ACC112 (cell line): ENCODE results near the gene NTRK1.
A peak's percentile ranks its signal among the peaks of the same experiment; 100 is the strongest.

Experiments used
- H2AFZ ChIP-seq: fragments of 200-600 bp; sonication (generic); one replicate; pipeline ENCODE4 v1.6.0; 2017; ENCODE audit warnings: antibody characterized with exemption, low read length; ENCODE audit not compliant: unreplicated experiment
- H3K27ac ChIP-seq: fragments of 200-600 bp; sonication (generic); 2 replicates; pipeline ENCODE4 v1.5.1; 2014; ENCODE audit warnings: low read depth, mild to moderate bottlenecking, antibody characterized with exemption, low read length, moderate library complexity
- H3K27me3 ChIP-seq: fragments of 200-600 bp; sonication (generic); 2 replicates; pipeline ENCODE4 v1.6.1; 2014; ENCODE audit warnings: mild to moderate bottlenecking, antibody characterized with exemption, low read length, moderate library complexity, mixed read lengths; ENCODE audit not compliant: insufficient read depth
- H3K36me3 ChIP-seq: fragments of 200-600 bp; sonication (generic); 2 replicates; pipeline ENCODE4 v1.6.1; 2016; ENCODE audit warnings: mild to moderate bottlenecking, antibody characterized with exemption, low read length, moderate library complexity, mixed read lengths; ENCODE audit not compliant: insufficient read depth
- H3K4me1 ChIP-seq: fragments of 200-600 bp; sonication (generic); one replicate; pipeline ENCODE4 v1.6.1; 2016; ENCODE audit warnings: low read length, mixed read lengths; ENCODE audit not compliant: insufficient read depth, unreplicated experiment, control insufficient read depth
- H3K4me3 ChIP-seq: fragments of 200-600 bp; sonication (generic); 2 replicates; pipeline ENCODE4 v1.5.1; 2014; ENCODE audit warnings: mild to moderate bottlenecking, low read depth, low read length
- H3K79me2 ChIP-seq: fragments of 200-600 bp; sonication (generic); one replicate; pipeline ENCODE4 v1.6.0; 2016; ENCODE audit warnings: low read length; ENCODE audit not compliant: control insufficient read depth, unreplicated experiment, insufficient read depth

NTRK1 gene

DNA sequence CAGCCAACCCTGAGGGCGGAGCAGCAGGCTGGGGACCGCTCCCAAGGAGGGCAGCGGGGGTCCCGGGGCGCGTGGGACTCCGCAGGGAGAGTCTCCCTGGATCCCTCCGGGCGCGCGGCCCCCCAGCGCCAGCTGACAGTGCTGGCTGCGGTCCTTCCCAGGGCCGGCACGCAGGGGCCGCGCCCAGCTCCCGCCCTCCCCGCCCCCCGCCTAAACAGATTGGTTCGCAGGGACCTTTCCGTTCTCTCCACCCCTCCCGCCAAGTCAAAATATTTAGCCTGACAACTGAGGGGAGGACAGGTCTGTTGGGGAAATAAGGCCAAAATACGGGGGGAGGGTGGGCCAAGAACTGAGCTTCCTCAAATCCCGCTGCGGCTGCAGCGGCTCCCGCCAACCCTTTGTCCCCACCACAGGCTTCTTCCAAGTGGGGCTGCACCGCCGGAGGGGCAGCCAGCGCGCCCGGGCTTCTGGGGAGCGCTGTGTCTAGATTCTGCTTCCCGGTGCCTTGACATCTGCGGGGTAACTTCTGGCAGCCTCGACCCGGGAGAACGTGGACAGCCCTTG, 1.6 kb upstream of the NTRK1 start, which contains the start of gene INSRR:
Gene INSRR (minus strand): TSS at position 159 of the 564 bp plus-strand sequence. CDS start 496 bp downstream, outside the sequence.
- H3K36me3 ChIP-seq: no peaks in the 10 kb centered on the region
- no peaks in the 10 kb centered on the region for H3K79me2 ChIP-seq
- peak within 1 kb of the TSS; percentile 79 for H3K4me3 ChIP-seq
- no peak within 1 kb of the TSS for H3K27ac ChIP-seq
- peak within 1 kb of the TSS; percentile 3 for H2AFZ ChIP-seq
- peaks cover 3% of the 10 kb centered on the region for H3K4me1 ChIP-seq
- H3K27me3 ChIP-seq: peaks cover 39% of the 10 kb centered on the region

DNA sequence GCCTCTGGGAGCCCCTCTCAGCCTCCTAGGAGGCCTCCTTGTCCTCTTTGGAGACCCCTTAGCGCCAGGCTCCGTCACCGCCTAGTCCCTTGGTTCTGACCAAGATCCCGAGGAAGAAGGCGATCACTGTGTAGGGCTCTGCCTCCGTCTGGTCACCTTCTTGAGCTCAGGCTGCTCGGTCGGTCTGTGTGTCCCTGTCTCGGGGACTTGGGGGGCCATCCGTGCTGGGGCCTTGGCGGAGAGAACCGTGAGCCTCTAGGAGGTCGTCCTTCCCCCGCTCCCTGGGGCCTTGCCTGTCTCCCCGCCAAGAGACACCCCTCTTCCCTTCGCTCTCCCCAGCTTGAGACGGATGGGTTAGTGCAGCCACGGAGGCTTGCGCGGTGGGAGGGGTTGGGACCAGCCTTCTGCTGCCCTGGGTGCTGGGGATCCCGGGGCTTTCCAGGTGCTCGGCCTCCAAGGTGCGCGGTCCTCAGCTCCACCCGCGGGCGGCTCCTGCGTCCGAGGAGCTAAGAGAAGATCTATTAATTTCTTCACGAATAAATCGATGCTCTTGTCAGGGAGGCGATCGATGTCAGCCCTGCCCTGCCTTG, 1.0 kb upstream of the NTRK1 start:
- H3K27ac ChIP-seq: no peak overlapping the region
- H2AFZ ChIP-seq: peak overlapping the region; percentile 3
- H3K4me1 ChIP-seq: peaks cover 3% of the 10 kb centered on the region
- no peaks in the 10 kb centered on the region for H3K79me2 ChIP-seq
- H3K36me3 ChIP-seq: no peaks in the 10 kb centered on the region
- peak overlapping the region; percentile 79 for H3K4me3 ChIP-seq
- peaks cover 39% of the 10 kb centered on the region for H3K27me3 ChIP-seq

DNA sequence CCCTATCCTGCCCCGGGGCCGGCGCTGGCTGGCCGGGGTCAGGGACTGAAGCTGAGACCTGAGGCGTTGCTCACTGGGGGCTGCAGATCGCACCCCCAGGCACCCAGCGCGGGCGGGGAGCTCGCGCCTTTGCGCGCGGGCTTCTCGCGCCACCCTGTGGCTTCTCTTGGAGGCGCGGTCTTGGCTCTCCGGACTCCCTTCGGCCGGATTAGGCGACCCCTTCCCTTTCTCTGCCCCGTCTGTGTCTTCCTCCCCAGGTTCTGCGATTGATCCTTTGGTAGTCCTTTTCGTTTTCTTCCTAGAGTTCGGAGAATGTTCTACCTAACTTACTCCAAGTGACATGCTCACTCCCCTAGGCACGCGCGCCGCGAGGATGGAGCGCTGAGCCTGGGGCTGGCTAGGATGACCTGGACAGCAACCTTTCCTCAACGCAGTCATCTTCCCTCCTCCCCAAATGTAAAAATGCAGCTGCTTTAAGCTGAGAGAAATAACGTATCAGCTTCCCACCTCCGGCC, 495 bp upstream of the NTRK1 start:
- Histone ChIP-seq H3K4me1 (peaks cover 3% of the 10 kb centered on the region), H3K79me2 (no peaks in the 10 kb centered on the region), H3K27ac (no peak overlapping the region), H3K36me3 (no peaks in the 10 kb centered on the region), H2AFZ (peak overlapping the region; percentile 73), H3K27me3 (peaks cover 39% of the 10 kb centered on the region), H3K4me3 (peak overlapping the region; percentile 79)

DNA sequence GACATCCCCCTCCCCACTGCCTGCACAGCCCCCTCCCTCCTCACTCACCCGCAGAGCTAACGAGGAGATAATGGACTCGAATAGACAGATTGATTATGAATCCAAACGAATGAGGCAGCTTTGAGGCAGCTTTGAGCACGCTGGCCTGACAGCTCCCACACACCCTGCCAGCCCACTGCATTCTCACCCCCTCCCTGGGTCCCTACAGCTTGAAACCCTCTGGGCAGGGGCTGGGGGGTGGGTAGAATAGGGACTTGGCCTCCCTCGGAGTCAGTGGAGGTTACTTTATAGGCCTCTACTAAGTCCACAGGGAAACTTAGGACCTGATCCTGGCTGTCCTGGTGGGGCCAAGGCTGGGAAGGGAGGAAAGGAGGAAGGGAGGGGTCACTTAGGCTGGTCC, 1.9 kb downstream of the NTRK1 start:
- no peaks in the 10 kb centered on the region for H3K79me2 ChIP-seq
- H3K27ac ChIP-seq: no peak overlapping the region
- no peak overlapping the region for H3K4me3 ChIP-seq
- H3K27me3 ChIP-seq: peaks cover 35% of the 10 kb centered on the region
- H3K36me3 ChIP-seq: no peaks in the 10 kb centered on the region
- peaks cover 3% of the 10 kb centered on the region for H3K4me1 ChIP-seq
- no peak overlapping the region for H2AFZ ChIP-seq

DNA sequence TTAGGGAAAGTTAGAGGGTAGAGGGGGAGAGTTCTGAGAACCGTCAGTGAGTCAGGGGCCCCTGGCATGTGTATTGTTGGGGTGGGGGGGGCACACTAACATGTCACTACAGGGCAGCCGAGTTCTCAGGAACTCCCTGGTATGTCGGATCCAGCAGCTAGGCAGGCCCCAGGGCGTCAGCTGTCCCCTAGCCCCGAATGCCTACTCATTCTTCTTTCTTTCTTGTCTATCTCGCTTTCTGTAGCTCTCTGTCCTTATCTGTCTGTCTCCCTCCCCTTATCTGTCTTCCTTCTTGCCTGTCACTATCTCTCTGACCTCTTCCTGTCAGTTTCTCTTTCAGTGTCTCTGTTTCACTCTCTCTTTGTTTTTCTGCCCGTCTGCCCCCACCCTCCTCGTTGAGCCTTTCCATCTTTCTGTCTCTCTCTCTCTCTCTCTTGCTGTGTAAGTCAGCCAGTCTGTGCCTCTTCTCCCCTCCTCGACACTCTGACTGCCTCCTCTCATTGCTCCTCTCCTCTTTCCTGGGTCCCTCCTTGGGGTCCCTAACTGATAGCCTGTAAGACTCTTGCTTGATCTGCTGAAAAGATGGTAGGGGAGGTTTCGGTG, 2.4 kb downstream of the NTRK1 start:
- no peaks in the 10 kb centered on the region for H3K36me3 ChIP-seq
- no peaks in the 10 kb centered on the region for H3K79me2 ChIP-seq
- H2AFZ ChIP-seq: no peak overlapping the region
- H3K4me1 ChIP-seq: peaks cover 3% of the 10 kb centered on the region
- peaks cover 30% of the 10 kb centered on the region for H3K27me3 ChIP-seq
- no peak overlapping the region for H3K4me3 ChIP-seq
- H3K27ac ChIP-seq: no peak overlapping the region

DNA sequence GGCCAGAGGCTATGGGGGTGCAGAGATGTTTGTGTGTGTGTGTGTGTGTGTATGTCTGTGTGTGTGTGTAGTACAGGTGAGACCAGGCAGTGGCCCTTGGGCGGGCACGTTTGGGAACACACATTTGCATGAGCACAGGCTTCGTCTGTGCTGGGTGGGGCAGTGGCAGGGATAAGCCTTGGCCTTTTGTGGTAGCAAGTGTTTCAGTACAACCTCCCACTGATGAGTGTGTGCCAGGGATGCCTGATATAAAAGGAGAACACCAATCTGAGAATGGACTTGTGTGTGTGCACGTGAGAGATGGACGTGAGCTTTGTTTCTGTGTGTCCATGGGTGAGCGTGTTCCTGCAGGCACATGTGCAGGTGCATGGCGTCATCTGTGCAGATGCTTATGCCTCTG, 3.0 kb downstream of the NTRK1 start:
- Histone ChIP-seq H3K27ac (no peak overlapping the region), H3K79me2 (no peaks in the 10 kb centered on the region), H3K4me3 (no peak overlapping the region), H3K36me3 (no peaks in the 10 kb centered on the region), H3K4me1 (peaks cover 3% of the 10 kb centered on the region), H2AFZ (no peak overlapping the region), H3K27me3 (peaks cover 24% of the 10 kb centered on the region)

DNA sequence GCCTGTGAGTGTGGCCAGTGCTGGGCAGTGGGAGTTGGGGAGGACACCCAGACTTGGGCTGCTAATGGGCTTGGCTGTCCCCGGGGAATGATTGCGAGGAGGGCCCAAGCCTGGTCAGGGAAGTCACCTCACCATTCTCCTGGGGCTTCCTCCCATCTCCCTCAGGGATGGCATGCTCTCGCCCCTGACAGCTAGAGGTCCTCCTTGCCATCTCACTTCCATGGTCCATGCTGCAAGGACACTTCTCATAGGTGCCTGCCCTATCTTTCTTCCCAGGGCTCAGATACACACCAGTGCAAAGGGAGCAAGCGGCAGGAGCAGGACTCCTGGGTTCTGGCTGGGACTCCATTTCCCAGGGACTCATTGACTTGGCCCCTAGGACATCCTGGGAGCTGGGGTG, 4.1 kb downstream of the NTRK1 start:
- peaks cover 4% of the 10 kb centered on the region for H3K4me1 ChIP-seq
- H3K27me3 ChIP-seq: peaks cover 16% of the 10 kb centered on the region; the same call in 1 of the 2 replicates
- H3K79me2 ChIP-seq: no peaks in the 10 kb centered on the region
- H2AFZ ChIP-seq: no peak overlapping the region
- no peaks in the 10 kb centered on the region for H3K36me3 ChIP-seq
- no peak overlapping the region for H3K27ac ChIP-seq
- no peak overlapping the region for H3K4me3 ChIP-seq

DNA sequence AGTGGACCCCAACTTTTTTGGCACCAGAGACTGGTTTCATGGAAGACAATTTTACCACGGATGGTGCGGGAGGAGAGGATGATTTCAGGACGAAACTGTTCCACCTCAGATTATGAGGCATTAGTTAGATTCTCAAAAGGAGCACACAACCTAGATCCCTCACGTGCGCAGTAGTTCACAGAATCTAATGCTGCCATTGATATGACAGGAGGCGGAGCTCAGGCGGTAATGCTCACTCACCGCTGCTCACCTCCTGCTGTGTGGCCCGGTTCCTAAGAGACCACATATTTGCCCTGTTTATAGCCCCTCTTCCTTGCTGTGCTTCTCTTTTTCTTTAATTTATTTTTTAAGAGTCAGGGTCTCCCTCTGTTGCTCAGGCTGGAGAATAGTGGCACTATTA, 4.6 kb downstream of the NTRK1 start:
- no peaks in the 10 kb centered on the region for H3K36me3 ChIP-seq
- H3K27me3 ChIP-seq: peaks cover 15% of the 10 kb centered on the region; the same call in 1 of the 2 replicates
- no peaks in the 10 kb centered on the region for H3K79me2 ChIP-seq
- peaks cover 8% of the 10 kb centered on the region for H3K4me1 ChIP-seq
- no peak overlapping the region for H3K4me3 ChIP-seq
- H2AFZ ChIP-seq: no peak overlapping the region
- no peak overlapping the region for H3K27ac ChIP-seq

DNA sequence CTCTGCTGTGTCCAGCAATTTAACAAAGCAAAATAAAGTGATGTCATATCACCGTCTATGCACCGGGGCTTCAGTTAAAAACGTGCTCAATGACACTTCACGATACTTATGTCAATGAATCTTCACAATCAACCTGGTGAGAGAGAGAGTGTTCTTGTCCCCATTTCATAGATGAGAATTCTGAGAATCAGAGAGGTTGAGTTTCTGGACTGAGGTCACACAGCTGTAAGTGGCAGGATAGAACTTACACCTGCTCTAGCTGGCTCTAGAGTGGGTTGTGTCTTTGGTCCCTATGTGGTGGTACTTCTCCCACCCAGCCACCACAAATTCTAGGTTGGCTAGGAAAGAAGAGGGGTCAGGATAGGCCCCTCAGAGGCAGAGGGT, 5.2 kb downstream of the NTRK1 start:
- no peaks in the 10 kb centered on the region for H3K36me3 ChIP-seq
- H3K79me2 ChIP-seq: no peaks in the 10 kb centered on the region
- peaks cover 11% of the 10 kb centered on the region; the same call in 1 of the 2 replicates for H3K27me3 ChIP-seq
- no peak overlapping the region for H3K4me3 ChIP-seq
- H3K27ac ChIP-seq: no peak overlapping the region
- H2AFZ ChIP-seq: no peak overlapping the region
- peaks cover 9% of the 10 kb centered on the region for H3K4me1 ChIP-seq

DNA sequence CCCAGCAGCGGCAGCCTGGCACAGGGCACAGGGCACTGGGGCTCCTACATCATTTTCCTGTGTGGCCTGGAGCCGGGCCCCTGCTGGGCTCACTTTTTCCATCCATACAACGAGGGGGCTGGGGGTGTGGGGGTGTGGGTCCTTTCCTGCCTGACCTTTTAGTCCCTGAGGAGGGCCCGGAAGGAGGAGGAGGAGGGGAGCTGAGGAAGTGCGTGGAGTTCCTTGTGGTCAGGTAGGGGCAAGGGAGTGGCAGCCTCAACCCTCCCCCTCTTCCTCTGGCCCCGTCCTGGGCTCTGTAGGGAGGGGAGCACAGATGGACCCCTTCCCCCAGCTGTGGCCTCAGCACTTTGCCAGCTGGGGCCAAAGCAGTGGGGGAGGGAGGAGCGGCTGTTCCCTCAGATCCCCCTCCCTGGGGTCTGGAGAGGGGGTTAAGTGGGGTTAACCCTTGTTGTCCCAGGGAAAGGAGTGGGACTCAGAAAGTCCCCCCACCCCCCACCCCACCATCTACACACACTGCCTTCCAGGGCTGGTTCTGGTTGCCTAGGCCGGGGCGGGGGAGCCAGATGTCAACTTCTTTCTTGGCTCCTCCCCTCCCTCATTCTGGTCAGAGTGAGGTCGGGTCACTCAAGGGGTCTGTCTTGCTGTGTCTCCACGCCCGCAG, 5.7 kb downstream of the NTRK1 start:
- Histone ChIP-seq H3K79me2 (no peaks in the 10 kb centered on the region), H3K36me3 (no peaks in the 10 kb centered on the region), H3K27ac (no peak overlapping the region), H3K4me1 (peaks cover 9% of the 10 kb centered on the region), H2AFZ (no peak overlapping the region), H3K27me3 (peaks cover 6% of the 10 kb centered on the region; the same call in 1 of the 2 replicates), H3K4me3 (no peak overlapping the region)
